Glomerular visceral epithelial cell (primary cell): ENCODE data around the gene THOC2.

ENCODE experiments used
- DNase-seq: peaks from one replicate; pipeline ENCODE4 v3.0.0-alpha.2; 2016; ENCODE audit errors: extremely low spot score

The THOC2 gene

GRCh38 chrX:123570011-123570590 lies 162.8 kb downstream of the THOC2 start:
- DNase-seq: no peak

GRCh38 chrX:123563167-123563566 lies 169.7 kb downstream of the THOC2 start:
- DNase-seq: no peak

GRCh38 chrX:123562342-123563146 lies 170.3 kb downstream of the THOC2 start:
- no peak for DNase-seq

DNA sequence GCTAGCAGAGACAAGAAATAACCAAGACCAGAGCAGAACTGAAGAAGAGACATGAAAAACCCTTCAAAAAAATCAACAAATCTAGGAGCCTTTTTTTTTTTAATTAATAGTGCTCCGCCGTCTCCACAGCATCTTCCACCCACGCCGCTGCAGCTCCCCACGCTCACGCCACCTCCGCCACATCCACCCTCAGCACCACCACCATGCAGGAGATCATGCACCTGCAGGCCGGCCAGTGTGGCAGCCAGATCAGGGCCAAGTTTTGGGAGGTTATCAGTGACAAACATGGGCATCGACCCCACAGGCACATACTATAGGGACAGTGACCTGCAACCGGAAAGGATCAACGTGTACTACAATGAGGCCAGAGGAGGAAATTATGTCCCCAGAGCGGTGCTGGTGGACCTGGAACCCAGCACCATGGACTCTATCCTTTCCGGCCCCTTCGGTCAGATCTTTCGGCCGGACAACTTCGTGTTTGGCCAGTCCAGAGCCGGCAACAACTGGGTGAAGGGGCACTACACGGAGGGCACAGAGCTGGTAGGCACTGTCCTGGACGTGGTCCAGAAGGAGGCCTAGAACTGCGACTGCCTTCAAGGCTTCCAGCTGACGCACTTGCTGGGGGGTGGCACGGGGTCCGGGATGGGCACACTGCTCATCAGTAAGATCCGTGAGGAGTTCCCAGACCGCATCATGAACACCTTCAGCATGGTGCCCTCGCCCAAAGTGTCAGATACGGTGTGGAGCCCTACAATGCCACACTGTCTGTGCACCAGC lies 171.2 kb downstream of the THOC2 start:
- DNase-seq: no peak

GRCh38 chrX:123550829-123551228 lies 182.0 kb downstream of the THOC2 start:
- no peak for DNase-seq
